Ascending aorta (tissue), 2 donors: ENCODE data around the gene TRMT6. TPM values are rescaled to one million over a fixed set of nuclear protein-coding genes. Genes with fewer than 3 reads are reported as not detected.

Source experiments
- DNase-seq, 2 donors: peaks; one replicate each; pipeline ENCODE4 v3.0.0-alpha.2; 2019; ENCODE audit warnings: low spot score in 2 of 2
- H3K27ac ChIP-seq, 2 donors: fragments of 200-600 bp; sonication (generic); one replicate each; pipeline ENCODE4 v1.5.1; 2016 to 2017; ENCODE audit warnings: mild to moderate bottlenecking in 1 of 2
- H3K27me3 ChIP-seq: fragments of 200-600 bp; sonication (generic); one replicate; pipeline ENCODE4 v1.5.1; 2017
- H3K36me3 ChIP-seq, 2 donors: fragments of 200-600 bp; sonication (generic); one replicate each; pipeline ENCODE4 v1.5.1; 2016
- H3K4me1 ChIP-seq, 2 donors: fragments of 200-600 bp; sonication (generic); one replicate each; pipeline ENCODE4 v1.5.1; 2016 to 2017; ENCODE audit warnings: mild to moderate bottlenecking in 1 of 2
- H3K4me3 ChIP-seq, 2 donors: fragments of 200-600 bp; sonication (generic); one replicate each; pipeline ENCODE4 v1.5.1; 2016 to 2017; ENCODE audit warnings: mild to moderate bottlenecking in 1 of 2
- H3K9me3 ChIP-seq, 2 donors: fragments of 200-600 bp; sonication (generic); one replicate each; pipeline ENCODE4 v1.5.1; 2016
- CTCF ChIP-seq, 3 experiments: fragments of 200-600 bp in 2 of 3; fragments of 450-650 bp in 1 of 3; sonication (generic) in 2 of 3; IDR thresholded peaks; one replicate each; pipeline ENCODE4 v1.5.1; 2016 to 2019; ENCODE audit warnings: antibody characterized with exemption in 3 of 3, mild to moderate bottlenecking in 1 of 3, moderate library complexity in 1 of 3
- intact Hi-C: fragments of 100-400 bp; cut with DNase I; formaldehyde crosslinking; loops from one replicate; pipeline ENCODE4 v1.15.1; 2023
- total RNA-seq: library from RNA; depleted of rRNA; stranded (reverse); fragments of >200 nt; gene quantifications from one replicate; pipeline ENCODE4 v1.1.0, GENCODE V29; 2016

Gene TRMT6
- total RNA-seq, 1 donor from 2014 or later, result 7.8 TPM

- intact Hi-C loops, result no loop called here
- Histone ChIP-seq H3K4me3 (no peak overlapping the region), H3K4me1 (no peaks in the 10 kb centered on the region), H3K36me3 (peaks cover 0 to 13% of the 10 kb centered on the region in 2 donors), H3K27ac (no peak overlapping the region), H3K27me3 (no peaks in the 10 kb centered on the region), H3K9me3 (no peaks in the 10 kb centered on the region)
- no peak for DNase-seq
- no peak for TF ChIP-seq CTCF (IDR thresholded peaks at IDR 0.05)
Measured at GRCh38 chr20:5933802-5934436, 16.4 kb downstream of the TRMT6 start.

GRCh38 chr20:5932796-5933195, 17.5 kb downstream of the TRMT6 start:
- DNase-seq, result no peak
- Histone ChIP-seq H3K27ac (no peak overlapping the region), H3K36me3 (peaks cover 0 to 4% of the 10 kb centered on the region in 2 donors), H3K27me3 (no peaks in the 10 kb centered on the region), H3K4me1 (no peaks in the 10 kb centered on the region), H3K4me3 (no peak overlapping the region), H3K9me3 (no peaks in the 10 kb centered on the region)
- TF ChIP-seq CTCF (IDR thresholded peaks at IDR 0.05), result no peak
- intact Hi-C loops, result no loop called here

DNA sequence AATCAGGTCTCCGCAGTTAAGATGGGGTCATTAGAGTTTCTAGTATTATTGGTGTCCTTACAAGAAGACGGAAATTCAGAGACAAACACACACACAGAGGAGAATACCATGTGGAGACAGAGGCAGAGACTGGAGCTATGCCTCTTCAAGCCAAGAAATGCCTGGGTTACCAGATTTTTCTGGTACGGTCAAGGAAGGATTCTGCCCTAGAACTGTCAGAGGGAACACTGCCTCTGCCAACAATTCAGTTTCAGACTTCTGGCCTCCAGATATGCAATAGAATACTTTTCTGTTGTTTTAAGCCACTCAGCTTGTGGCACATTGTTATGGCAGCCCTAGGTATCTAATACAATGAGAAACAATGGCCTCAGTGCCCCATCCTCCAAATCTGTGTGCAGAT, 18.9 kb downstream of the TRMT6 start:
- no peak overlapping the region for H3K27ac ChIP-seq
- intact Hi-C loops, result no loop called here
- no peak for TF ChIP-seq CTCF (IDR thresholded peaks at IDR 0.05)
- no peaks in the 10 kb centered on the region for H3K36me3 ChIP-seq
- no peaks in the 10 kb centered on the region for H3K4me1 ChIP-seq
- H3K4me3 ChIP-seq, result no peak overlapping the region
- no peaks in the 10 kb centered on the region for H3K9me3 ChIP-seq
- DNase-seq, result no peak
- H3K27me3 ChIP-seq, result no peaks in the 10 kb centered on the region

DNA sequence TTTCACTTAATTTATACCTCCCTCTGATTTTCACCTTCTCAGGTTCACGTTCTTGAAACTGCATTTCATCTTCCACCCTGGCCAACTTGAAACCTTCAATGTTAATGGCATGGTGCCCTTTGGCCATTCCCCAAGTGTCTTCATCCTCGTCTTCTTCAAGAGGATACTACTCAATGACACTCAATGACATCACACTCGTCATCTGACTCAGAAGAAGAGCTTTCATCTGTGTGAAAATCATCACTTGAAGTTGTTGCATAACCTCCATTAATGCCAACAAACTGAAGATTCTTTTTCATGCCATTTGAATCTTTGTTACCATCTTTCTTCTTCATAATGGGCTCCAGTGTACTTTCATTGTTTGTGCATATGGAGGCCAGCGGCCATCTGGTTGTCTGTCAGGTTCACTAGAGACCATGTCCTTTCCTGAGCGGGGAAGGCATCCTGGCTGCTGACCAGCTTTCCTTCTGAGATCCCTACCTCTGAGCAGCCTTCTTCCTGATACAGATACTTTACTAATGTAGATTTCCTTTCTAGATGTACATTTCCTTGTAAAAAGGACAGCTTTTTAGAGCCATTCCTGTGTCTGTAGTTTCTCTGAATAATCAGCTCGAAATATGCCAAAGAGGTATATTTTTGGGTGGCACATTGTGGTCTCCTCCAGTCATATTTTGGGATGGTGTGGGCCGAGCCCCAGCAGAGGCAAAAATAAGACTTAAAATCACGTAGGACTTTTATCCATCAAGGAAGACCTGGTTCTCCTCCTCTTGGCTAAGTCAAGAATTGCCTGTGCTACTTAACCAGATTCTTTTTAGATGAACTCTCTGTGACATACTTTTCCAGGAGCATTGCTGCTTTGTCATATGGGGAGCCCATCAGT, 21.3 kb downstream of the TRMT6 start:
- no peak for DNase-seq
- Histone ChIP-seq H3K36me3 (no peaks in the 10 kb centered on the region), H3K4me3 (no peak overlapping the region), H3K9me3 (no peaks in the 10 kb centered on the region), H3K4me1 (no peaks in the 10 kb centered on the region), H3K27me3 (no peaks in the 10 kb centered on the region), H3K27ac (no peak overlapping the region)
- TF ChIP-seq CTCF (IDR thresholded peaks at IDR 0.05), result no peak
- intact Hi-C loops, result no loop called here

- H3K4me3 ChIP-seq, result no peak overlapping the region
- no peaks in the 10 kb centered on the region for H3K4me1 ChIP-seq
- intact Hi-C loops, result no loop called here
- no peaks in the 10 kb centered on the region for H3K36me3 ChIP-seq
- H3K27ac ChIP-seq, result no peak overlapping the region
- no peaks in the 10 kb centered on the region for H3K27me3 ChIP-seq
- no peaks in the 10 kb centered on the region for H3K9me3 ChIP-seq
- no peak for TF ChIP-seq CTCF (IDR thresholded peaks at IDR 0.05)
- DNase-seq, result no peak
Measured at GRCh38 chr20:5927749-5928462, 22.4 kb downstream of the TRMT6 start.
